Measurements from ENCODE around the gene INPP4B.

The INPP4B gene

DNA sequence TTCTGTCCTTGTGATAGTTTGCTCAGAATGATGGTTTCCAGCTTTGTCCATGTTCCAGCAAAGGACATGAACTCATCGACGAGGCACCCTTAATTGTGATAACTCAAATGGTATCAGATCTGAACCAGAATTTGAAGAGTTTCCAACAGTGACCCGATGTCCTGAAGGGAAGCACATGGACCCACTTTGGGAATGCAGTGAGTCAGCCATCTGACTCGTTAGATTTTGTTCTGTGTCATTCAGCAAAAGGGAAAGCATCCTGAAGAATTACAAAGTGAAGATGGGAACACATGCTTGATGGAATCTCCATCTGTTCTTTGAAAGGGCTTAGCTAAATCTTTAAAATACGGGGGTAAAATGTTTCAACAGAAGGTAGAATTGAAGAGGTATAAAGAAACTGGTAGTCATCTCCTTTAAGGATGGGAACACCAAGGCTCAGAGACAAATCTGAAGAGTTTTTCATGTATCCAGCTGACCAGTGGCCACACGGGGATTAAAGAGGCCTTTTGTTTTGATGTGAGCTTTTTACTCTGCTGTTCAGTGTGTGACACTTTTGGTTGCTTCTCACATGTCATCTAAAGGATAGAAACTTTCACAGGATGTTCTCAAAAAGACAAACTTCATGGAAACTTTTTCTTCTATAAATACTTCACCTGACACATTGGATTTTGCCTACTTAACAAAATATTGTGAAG lies 393.8 kb downstream of the INPP4B start:
- no peak for DNase-seq

DNA sequence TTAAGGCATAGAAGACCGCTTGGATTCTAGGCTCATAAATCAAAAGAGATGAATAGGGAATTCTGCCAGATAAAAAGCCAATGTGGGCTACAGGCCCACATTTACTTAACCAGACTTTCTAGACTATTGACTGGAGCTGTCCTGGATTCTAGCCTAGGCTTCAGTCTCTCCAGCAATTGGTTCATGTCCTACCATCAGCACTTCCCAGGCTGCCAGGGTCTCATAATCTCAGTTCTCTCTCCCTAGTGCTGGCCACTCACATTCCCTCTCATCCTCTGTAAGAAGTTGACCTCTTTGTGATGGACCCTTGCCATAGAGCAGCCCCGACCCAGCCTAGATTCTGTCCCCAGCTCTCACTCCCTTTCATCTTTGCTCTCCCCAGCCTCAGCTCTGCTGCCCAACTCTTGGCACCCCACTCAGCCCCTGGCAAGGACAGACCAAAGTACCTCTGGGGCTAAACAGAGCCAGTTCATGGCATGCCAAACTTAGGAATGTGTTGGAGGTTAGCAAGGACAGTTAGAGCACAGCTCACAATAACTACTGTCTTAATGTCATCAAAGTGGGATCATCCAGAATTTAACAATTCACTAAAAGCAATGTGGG lies 396.2 kb downstream of the INPP4B start:
- no peak for DNase-seq

GRCh38 chr4:142447009-142447408 lies 399.1 kb downstream of the INPP4B start:
- no peak for DNase-seq

DNA sequence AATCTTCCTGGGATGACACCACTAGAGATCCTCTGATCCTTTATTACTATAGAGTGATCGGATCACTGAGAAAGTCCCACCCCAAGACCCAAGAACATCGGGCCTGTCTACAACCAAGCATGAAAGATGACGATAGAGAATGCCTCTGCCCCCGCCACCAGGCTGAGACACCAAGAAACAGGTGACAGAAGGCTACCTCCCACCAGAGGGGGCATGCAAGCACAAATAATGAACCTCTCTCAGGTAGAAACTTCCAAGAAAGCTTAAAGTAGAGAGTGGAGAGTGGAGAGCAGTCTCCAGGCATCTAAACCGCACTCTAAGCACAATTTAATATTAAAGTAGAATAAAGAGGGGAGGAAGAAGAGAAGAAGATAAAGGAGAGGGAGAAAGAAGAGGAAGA lies 402.6 kb downstream of the INPP4B start:
- no peak for DNase-seq

DNA sequence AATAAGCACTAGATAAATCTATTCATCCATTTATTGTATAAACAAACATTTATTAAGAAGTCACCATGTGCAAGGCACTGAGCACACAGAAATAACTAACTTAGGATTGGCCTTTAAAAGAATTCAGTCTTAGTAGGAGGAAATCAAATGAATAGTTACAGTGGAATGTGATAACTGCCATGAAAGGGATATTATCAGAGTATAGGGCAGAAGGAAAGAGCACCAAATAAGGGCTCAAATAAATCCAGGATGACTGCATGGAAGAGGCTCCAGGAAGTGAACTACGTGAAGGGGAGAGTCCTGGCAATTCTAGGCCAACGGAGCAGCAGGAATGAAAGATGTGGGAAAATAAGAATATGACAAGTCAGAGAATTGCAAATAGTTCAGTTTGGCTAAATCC lies 406.0 kb downstream of the INPP4B start:
- DNase-seq: no peak

- DNase-seq: no peak
These were observed 410.4 kb downstream of the INPP4B start for GRCh38 chr4:142435599-142436235.

GRCh38 chr4:142434519-142435224 lies 411.4 kb downstream of the INPP4B start:
- no peak for DNase-seq

- DNase-seq: no peak
These were observed 417.4 kb downstream of the INPP4B start for GRCh38 chr4:142428715-142429114.

DNA sequence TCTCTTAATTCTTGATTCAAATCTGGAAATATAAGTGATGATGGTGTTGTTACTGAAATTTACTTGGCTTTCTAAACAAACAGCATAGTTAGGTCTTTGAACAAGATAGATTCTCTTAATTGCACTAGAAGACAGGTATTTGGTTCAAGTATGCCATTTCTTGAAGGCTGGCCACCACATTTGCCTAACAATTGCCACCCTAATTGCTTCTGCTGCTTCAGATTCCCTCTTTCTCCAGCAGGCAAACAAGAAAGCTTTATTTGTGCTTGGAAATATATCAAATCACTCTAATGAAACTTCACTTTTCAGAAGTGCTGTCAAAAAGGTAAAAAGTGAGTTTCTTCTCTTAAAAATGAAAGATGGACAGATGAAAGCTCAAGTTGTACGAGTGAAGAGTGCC lies 418.6 kb downstream of the INPP4B start:
- no peak for DNase-seq

- DNase-seq: no peak
These were observed 422.2 kb downstream of the INPP4B start for GRCh38 chr4:142423861-142424260.

DNA sequence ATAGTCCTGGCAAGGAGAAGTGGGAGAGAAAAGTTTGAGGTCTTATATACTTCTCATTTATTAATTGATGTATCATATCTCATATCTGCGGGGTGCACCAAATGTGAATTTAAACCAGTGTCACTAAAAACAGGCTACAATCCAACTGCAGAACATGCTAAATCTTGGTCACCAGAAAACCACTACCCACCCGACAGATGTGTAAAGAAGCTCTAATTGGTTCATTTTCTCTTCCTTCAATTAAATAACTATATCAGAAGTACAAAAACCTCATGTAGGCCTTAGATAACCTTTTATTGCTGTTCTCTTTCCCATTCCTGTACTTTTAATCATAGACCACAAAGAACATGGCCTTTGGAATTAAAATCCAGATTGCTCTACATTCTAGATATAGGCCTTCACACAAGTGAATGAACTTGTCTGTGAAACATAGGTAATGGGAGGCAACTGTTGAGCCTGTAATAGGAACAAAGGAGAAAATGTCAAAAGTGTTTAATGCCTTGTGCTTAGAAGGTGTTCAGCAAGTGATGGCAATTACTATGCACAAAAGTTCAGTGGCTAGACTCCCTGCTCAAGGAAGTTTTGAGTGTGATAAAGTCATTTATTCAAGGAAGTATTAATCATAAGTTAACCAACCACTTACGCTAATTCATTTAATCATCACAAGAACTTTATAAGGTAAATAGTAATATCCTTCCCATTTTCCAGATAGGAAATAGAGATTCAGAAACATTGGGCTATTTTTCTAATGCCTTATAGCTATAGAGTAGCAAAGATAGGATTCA lies 425.6 kb downstream of the INPP4B start:
- DNase-seq: no peak

DNA sequence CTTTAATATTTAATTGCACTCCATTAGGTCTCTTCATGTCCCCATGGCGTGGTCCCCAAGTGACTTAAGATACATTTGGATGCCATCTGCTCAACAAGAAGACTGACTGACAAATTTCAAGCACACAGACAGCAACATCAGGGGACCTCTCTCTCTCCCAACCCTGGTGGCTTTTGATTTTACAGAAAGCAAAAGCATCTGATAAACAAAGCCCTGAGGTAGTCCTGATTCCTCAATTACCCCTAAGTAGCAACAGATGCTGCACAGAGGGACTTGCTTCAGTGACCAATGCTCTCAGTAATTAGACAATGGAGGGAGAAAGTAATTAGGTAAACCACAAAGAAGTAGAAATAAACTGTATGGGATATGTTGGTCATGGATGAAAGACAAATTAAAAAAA lies 426.4 kb downstream of the INPP4B start:
- no peak for DNase-seq

GRCh38 chr4:142418697-142419096 lies 427.4 kb downstream of the INPP4B start:
- DNase-seq: no peak

DNA sequence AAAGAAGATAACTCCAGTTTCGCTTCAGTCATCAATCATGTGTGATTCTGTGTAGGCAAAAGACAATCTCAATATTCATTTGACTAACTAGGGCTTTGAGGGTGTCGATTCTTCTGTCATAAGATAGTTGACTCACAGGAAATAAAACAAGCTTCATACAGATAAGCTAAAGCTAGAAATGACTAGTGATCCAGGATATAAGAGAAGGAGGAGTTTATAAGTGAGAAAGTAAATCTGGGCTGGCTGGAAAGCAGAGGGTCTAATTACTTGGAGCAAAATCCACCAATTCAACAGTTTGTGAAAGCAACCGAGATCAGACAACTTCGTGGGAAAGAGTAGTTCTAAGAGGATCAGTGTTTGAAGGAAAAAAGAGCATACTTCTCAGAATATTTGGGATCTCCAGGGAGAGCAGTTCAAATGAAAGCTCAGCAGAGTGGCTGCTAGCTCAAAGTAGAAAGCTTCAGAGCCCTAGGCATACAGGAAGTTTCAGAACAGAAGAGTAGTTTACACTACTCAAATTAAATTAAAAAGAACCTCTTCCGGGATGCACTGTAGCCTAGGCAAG lies 429.3 kb downstream of the INPP4B start:
- DNase-seq: no peak

GRCh38 chr4:142416121-142416520 lies 430.0 kb downstream of the INPP4B start:
- no peak for DNase-seq

- no peak for DNase-seq
These were observed 431.6 kb downstream of the INPP4B start for GRCh38 chr4:142414366-142414990.

DNA sequence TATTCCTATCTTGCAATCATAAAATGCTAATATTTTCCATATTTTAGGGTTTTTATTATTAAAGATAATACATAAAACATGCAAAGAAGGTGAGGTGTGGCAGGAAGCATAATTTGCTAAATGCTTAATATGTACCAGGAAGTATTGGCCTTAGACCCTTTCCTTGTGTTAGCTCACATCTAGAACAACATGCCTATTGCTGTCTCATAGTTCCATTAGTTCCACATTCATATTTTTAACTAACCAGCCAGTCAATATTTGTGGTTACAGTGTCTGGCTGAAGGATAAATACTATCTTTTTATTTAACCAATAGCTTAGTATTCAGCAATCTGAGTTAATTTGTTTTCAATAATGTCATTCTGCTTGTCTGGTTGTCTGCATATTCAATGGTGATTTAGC lies 432.6 kb downstream of the INPP4B start:
- DNase-seq: no peak

- DNase-seq: no peak
These were observed 434.1 kb downstream of the INPP4B start for GRCh38 chr4:142411993-142412392.

GRCh38 chr4:142408003-142408441 lies 438.1 kb downstream of the INPP4B start:
- no peak for DNase-seq

GRCh38 chr4:142407596-142407995 lies 438.5 kb downstream of the INPP4B start:
- DNase-seq: no peak

- no peak for DNase-seq
These were observed 439.1 kb downstream of the INPP4B start for GRCh38 chr4:142406917-142407501.

- DNase-seq: no peak
These were observed 439.6 kb downstream of the INPP4B start for GRCh38 chr4:142406499-142406835.
